ENCODE data around the gene VSTM5.
"Not testable (repeated sequence)": the region's sequence is repeated elsewhere in the genome, so short reads cannot be mapped to it uniquely, and the experiment has no call there.

Gene VSTM5

DNA sequence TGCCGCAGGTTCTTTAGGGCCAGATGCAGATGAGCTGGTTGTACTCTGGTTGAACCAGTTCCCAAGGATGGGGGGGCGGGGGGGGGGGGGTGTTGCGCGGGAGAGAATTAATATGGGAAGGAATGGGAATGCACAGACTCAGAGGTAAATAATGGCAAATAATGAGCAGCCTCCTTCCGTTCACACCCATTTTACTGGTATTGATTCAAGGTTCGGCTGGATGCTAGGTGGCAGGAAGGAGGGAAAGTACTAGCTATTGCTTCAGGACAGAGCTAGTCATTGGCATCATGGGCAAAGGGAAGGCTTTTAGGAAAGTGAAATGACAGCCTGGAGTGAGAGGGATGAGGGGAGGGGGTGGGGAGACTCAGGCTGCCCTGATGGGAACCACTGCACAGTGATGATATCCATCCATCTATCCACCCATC lies at the start of gene VSTM5:
VSTM5 (minus strand) TSS at position 25 of the 425 bp plus-strand sequence. CDS start 116 bp downstream, outside the sequence.
- DNase-seq (ENCODE audit: low read depth, low spot score): no peak

- no peak for DNase-seq (ENCODE audit: low read depth, low spot score)
These were observed 44.9 kb upstream of the VSTM5 start for GRCh38 chr11:93895106-93895862.

- DNase-seq (ENCODE audit: low read depth, low spot score): no peak
These were observed 40.1 kb upstream of the VSTM5 start for GRCh38 chr11:93890391-93891051.

- no peak for DNase-seq (ENCODE audit: low read depth, low spot score)
These were observed 36.7 kb upstream of the VSTM5 start for GRCh38 chr11:93887111-93887510.

DNA sequence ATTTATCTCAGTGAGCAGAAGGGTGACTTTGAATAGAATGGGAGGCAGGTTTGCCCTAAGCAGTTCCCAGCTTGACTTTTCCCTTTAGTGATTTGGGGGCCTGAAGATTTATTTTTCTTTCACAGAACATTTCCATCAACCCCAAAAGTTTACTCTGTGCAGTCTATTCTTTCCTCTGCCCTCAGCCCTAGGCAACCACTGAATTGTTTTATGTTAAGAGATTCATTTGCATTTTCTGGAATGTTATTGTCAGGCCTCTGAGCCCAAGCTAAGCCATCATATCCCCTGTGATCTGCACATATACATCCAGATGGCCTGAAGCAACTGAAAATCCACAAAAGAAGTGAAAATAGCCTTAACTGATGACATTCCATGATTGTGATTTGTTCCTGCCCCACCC lies 28.7 kb upstream of the VSTM5 start:
- DNase-seq (ENCODE audit: low read depth, low spot score): not testable (repeated sequence)

DNA sequence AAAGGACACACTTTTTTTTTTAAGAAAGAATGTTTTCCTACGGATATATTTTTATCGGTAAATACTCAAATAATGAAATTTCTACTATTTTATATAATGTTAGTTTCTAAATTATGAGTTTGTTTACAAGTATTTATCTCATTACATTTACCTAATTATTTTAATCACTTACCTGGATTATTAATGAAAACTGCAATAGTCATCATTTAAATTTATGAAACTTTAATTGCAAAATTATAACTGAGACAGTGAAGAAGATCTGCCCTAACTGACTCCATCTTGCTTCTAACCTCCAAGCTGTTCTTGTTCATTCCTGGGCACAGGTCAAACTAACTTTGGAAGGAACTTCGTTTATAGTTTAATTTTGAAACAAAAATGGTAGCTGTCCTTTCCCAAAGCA lies 25.2 kb upstream of the VSTM5 start:
- no peak for DNase-seq (ENCODE audit: low read depth, low spot score)

- no peak for DNase-seq (ENCODE audit: low read depth, low spot score)
These were observed 21.1 kb upstream of the VSTM5 start for GRCh38 chr11:93871526-93871925.

- no peak for DNase-seq (ENCODE audit: low read depth, low spot score)
These were observed 20.2 kb upstream of the VSTM5 start for GRCh38 chr11:93870616-93871015.

DNA sequence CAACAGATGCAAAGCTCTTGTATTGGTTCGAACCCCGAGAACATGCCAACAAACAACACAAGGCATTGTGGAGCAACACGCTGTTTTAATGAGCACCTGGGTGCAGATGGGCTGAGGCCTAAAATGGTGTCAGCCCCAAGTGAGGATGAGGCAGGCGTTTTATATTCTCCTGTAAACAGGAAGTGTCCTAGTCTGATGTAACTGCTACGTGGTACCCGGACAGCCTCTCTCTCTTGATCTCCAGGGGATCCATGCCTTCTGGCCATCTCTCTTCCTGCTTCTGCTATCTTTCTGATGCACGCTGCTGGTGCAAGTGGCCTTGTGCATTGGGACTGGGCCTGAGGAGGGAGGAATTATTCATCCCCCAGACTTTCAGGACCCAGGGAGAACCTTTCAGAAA lies 19.4 kb upstream of the VSTM5 start:
- DNase-seq (ENCODE audit: low read depth, low spot score): no peak

GRCh38 chr11:93868404-93868803 lies 18.0 kb upstream of the VSTM5 start:
- DNase-seq (ENCODE audit: low read depth, low spot score): not testable (repeated sequence)

GRCh38 chr11:93861808-93862207 lies 11.4 kb upstream of the VSTM5 start:
- no peak for DNase-seq (ENCODE audit: low read depth, low spot score)

DNA sequence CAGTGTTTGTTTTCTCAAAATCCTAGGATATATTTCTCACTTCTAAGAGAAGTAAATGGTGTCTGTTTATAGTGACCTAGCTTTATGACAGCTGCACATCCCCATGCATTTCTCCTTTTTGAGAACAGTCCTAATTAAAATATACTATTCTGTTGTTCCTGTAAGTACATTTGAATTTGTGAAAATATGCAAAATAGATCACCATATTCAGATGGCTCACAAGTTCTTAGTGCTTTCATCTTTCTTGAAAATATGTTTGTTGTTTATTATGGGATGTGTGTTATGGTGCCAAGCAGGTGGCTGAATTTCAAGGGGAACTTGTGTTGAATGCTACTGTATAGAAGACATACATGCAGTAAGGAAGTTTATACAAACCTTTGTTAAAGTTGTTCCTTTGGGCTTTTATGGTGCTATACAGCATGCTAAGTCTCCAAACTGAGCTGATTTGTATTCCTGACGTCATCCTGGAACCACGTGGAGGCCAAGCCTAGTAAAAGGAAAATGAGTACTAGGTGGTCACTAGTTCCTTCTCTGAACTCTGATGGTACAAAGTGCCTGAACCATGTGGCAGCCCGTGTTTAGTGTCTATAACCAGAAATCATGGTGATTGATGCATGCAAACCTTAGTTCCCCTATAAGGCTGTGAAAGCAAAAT lies 7.8 kb upstream of the VSTM5 start:
- no peak for DNase-seq (ENCODE audit: low read depth, low spot score)

GRCh38 chr11:93857413-93858120 lies 7.1 kb upstream of the VSTM5 start:
- no peak for DNase-seq (ENCODE audit: low read depth, low spot score)

DNA sequence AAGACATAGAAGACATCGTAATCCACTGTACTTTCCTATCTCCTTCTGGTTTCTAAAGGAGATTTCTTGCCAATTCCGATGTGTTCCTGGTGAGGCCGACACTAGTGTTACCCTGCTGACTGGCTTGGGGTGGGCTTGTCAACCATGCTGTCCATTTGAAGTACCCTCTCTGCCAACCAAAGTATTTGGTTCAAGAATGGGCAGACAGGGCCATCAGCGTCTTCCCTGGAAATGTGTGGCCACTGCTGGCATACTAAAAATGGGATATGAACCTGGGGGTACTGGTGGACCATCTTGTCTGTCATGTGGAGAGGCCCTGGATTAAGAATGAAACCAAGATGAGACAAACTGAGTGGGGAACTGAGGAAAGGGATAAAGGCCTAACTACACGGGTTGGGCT lies 1.8 kb upstream of the VSTM5 start:
- no peak for DNase-seq (ENCODE audit: low read depth, low spot score)

DNA sequence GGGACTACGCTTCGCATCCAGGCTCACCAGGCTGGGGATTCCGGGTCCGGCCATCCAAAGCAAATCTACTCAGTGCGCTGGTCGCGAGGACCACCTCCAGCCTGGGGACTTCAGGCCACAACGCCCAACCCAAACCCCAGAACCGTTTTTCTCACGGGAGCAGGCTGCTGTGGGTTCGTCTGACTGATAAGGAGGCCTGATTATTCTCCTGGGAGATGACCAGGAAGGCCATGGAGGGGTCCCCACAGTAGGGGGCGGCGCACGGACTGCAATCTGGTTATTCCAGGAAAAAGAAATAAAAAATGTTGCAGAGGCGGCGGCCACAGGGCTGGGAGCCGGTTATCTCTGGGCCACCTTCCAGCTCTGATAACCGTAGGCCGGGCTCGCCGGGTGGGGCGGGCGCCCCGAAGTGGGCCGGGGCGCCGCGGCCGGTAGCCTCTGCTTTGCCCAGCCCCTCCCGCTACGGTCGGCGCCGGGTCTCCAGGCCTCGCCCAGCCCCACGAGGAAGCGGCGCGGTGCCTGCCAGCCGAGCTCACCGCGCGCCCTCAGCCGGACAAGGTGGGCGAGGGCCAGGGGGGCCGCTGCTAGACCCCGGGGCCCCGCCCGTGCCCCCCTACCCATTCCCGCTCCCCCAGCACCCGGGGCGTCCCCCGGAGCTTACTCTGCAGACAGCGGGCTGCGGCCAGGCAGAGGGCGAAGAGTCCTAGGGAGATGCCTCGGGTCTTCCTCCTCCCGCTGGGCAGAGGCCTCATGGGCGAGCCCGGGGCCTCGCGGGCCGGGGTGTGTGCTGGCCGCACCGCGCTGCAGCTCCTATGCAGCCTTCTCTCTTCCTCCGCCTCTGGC lies 446 bp downstream of the VSTM5 start:
- no peak for DNase-seq (ENCODE audit: low read depth, low spot score)

DNA sequence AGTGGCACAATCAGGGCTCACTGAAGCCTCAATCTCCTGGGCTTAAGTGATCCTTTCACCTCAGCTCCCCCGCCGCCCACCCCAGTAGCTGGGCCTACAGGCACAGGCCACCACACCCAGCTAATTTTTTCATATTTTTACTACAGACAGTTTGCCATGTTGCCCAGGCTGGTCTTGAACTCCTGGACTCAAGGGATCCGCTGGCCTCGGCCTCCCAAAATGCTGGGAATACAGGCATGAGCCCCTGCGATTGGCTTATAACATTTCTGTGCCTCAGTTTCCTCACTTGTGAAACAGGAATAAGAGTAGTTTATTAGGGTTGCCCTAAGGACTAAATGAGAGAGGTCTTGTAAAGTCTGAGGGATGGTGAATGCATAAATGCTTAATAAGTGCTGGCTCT lies 1.2 kb downstream of the VSTM5 start:
- no peak for DNase-seq (ENCODE audit: low read depth, low spot score)

- DNase-seq (ENCODE audit: low read depth, low spot score): no peak
These were observed 4.0 kb downstream of the VSTM5 start for GRCh38 chr11:93846411-93846810.

DNA sequence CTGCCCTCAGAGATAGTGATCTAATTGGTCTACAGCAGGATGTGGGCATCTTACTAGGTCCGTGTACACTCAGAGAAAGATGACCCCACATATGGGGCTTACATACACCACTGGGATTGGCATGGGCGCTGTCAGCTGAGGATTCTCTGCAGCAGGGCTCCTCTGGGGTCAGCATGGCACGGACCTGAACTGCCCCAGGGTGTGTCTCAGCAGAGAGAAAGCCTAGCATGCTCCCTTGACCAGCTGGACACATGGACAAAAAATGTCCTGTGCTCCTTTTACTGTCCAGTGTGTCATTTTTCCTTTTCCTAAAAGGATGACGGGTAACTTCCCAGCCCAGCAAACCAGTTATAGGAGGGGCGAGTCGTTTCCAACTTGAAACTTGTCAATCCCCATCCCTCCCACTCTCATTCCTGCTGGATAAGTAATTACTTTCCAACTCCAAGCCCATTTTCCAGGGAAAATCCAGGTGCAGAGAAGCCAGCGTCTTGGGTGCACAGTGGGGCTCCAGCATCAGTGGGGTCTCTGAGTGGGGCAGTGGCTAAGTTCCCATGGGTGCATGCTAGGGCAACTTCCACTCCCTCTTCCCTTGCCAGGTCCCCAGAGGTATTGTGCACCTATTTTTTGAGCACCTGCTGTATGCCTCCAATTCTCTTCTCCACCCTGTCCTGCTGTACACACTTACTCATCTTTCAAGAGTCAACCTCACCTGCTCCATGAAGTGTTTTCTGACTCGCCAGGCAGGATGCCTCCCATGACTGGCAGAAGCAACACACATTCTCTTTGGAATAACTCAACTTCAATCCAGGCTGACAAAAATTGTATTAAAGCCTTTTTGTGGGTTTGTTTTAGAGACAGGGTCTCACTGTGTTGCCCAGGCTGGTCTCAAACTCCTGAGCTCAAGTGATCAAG lies 5.0 kb downstream of the VSTM5 start:
- no peak for DNase-seq (ENCODE audit: low read depth, low spot score)

- DNase-seq (ENCODE audit: low read depth, low spot score): no peak
These were observed 5.8 kb downstream of the VSTM5 start for GRCh38 chr11:93844568-93844967.

GRCh38 chr11:93843906-93844305 lies 6.5 kb downstream of the VSTM5 start:
- no peak for DNase-seq (ENCODE audit: low read depth, low spot score)

All from activated CD4-positive, CD25-positive, alpha-beta regulatory T cell treated with anti-CD3 and anti-CD28 coated beads, Interleukin-2, amount 50 U/mL, for 16 hours (primary cell).